Activated T-cell treated with anti-CD3 and anti-CD28 coated beads for 24 hours (primary cell): ENCODE data around the gene EHBP1L1.
A peak's percentile ranks its signal among the peaks of the same experiment; 100 is the strongest.

ENCODE experiments used
- DNase-seq: peaks from one replicate; pipeline ENCODE4 v3.0.0-alpha.2; 2020; ENCODE audit warnings: low read depth

Gene EHBP1L1

DNA sequence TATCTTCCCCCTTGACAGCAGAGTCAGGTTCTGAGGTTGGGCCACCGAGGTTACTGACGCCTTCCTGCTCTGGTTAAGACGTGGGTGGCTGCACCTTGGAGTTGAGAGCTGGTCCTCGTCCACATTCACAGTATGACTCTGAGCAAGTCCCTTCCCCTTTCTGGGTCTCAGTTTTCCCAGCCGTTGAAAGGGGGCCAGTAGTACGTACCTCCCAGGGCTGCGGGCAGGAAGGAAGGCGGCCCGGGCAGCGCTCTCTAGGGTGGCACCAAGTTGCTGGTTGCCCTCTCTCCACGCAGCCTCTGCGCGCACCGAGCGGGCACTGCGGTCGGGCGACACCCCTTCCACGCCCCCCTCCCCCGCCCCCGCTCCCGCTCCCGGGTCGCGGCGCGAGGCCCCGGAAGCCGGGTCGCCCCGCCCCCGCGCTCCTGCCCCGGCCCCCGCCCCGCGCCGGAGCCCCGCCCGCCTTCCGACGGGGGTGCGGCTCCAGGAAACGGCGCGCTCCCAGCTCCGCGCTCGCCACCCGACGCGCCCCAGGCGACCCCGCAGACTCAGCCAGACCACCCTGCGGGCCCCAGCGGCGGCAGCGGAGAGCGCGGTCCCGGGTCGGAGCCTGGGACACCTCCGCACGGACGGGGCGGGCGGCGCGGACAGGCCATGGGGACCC lies at the start of gene EHBP1L1:
EHBP1L1 (plus strand) TSS at position 486 of the 664 bp plus-strand sequence. CDS start 250 bp downstream, outside the sequence.
- peak; percentile 58 for DNase-seq

DNA sequence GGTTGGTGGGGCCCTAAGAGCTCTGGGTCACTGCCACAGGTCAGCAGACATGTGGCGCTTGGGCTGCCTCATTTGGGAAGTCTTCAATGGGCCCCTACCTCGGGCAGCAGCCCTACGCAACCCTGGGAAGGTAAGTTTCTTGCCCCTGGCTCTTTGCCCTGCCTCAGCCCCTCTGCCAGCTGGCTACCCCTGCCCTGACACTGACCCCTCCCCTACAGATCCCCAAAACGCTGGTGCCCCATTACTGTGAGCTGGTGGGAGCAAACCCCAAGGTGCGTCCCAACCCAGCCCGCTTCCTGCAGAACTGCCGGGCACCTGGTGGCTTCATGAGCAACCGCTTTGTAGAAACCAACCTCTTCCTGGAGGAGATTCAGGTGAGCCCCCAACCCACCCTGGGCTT lies 49.1 kb upstream of the EHBP1L1 start:
- DNase-seq, result no peak

DNA sequence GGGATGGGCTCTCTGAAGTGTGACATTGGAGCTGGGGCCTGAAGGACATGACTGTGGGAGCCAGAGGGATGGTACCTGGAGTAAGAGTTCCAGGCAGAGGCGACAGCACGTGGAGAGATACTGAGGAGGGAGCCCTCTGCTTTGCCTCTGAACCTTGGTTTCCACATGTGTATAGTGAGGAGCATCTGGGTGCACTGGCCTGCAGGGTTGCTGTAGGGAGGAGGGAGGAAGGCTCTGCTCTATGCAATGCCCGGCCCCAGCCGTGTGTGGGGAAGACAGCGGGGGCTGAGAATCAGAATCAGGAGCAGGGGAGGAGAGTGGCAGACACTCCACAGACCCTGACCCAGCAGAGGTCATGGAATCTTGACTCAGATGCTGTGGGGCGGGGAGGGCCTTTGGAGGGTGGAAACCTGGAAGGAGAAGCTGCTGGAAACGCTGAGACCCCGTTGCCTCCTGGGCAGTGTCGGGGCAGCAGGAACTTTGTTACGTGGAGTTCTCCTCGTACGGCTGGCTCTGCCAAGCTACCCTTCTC lies 47.0 kb upstream of the EHBP1L1 start:
- DNase-seq, result no peak

DNA sequence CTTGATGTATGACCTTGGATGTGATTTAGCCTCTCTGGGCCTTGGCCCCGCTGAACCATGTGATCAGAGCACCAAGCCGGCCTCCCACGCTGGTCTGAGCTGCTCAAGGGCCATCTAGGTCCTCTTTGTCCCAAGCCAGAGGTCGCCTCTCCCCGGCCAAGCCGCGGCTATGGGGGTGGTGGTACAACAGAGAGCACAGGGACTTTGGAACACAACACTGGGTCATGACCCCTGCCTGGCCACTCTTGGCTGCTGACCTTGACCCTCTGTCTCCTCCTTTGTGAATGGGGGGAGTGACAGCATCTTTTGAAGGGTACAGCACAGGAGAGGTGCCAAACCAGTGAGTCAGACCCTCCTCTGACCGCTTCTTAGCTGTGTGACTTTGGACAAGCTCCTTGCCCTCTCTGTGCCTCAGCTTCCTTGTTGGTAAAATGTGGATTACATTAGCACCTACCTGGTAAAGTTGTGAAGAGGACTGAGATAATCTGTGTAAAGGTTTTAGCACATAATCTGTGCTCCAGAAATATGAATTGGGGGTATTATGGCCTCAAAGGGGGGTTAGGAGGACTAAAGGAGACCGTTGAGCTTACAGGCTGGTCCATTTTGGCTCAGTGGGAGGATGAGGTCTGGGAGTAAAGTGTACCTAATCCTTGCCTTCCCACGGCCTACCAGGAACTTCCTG lies 46.2 kb upstream of the EHBP1L1 start:
- DNase-seq, result no peak

DNA sequence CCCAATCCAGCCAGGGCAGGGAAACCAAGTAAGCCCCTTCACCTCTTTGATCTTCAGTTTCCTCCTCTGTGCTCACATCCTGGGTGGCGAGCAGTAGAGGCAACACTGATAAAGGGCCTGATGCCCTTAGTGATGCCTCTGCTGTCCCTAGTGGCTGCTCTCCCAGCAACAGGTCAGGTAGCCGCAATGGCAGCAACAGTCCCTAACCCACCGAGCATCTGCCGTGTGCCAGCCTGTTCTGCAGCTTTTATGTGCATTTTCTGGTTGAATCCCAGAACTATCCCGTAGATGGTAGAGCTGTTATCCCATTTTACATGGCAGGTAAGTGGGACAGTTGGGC lies 45.7 kb upstream of the EHBP1L1 start:
- DNase-seq, result no peak

DNA sequence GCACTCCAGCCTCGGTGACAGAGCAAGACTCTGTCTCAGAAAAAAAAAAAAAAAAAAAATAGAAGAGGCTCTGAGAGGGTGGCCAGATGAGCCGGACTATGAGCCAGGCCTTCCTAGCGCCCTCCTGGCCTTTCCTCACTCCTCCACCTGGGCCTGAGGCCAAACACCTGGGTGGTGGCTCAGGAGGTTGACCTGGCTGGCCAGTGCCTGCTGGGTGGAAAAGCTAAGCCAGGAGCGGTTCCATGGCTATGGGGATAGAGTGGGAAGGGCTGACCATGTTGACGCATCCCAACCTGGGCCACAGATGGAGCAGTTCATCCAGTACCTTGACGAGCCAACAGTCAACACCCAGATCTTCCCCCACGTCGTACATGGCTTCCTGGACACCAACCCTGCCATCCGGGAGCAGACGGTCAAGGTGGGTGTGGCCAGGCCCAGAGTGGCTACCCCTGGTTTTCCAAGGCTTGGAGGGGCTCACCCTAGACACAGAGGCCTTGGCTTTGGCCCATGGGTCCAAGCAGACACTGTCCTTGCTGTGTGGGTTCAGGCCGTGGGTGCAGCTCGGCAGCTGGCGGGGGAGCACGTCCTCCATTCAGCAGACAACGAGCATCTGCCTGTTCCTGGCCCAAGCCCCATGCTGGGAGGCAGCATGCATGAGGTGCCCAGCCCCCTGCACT lies 43.3 kb upstream of the EHBP1L1 start:
- no peak for DNase-seq

DNA sequence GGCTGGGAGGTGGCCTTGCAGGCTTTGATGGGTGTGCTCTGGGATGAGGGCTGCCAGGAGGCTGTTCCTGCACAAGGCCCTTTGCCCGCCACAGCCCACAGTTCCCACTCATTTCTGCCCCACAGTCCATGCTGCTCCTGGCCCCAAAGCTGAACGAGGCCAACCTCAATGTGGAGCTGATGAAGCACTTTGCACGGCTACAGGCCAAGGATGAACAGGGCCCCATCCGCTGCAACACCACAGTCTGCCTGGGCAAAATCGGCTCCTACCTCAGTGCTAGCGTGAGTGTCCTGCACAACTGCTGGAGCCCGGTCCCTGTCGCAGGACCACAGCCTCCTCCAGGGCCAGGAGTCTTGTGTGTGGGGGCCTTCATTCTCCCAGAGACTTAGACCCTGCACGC lies 40.8 kb upstream of the EHBP1L1 start:
- DNase-seq, result no peak

DNA sequence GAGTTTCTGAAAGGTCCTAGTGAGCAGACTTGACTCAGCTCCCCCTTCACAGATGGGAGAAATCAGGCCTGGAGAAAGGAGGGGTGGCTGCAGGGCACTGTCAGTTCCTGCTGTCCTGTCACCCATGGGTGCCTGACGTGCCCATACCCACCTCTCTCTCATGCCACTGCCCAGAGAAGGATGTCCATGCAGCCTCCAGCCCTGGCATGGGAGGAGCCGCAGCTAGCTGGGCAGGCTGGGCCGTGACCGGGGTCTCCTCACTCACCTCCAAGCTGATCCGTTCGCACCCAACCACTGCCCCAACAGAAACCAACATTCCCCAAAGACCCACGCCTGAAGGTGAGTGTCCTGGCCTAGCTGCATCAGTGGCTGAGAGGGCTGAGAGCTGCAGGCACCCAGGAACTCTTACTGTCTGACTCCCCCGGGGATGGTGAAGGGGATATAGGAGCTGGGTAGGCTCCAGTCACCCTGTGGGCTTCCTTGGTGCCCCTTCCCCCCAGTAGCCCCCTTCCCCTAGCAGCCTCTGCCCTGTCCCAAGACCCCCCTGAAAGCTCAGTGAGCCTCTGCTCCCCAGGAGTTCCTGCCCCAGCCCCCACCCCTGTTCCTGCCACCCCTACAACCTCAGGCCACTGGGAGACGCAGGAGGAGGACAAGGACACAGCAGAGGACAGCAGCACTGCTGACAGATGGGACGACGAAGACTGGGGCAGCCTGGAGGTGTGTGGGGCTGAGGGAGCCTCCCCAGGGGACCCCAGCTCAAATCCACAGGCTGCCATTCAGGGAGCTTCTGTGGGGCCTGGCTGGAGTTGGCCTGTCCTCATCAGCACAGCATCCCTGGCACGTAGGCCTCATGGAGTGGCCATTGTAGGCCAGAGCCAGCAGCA lies 39.2 kb upstream of the EHBP1L1 start:
- no peak for DNase-seq

DNA sequence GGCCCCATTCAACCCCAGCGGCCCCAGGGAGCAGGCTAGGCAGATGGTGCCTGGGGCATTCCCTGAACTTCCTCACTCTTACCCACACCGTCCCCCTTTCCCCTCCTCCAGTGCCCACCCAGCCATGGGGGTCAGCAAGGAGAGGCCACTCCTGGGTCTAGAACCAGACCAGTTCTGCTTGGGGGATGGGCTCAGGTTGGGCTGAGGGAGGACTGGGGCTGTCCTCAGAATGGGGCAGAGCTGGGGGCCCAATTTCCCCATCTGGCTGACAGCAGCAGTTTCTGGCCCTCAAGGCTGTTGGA lies 38.6 kb upstream of the EHBP1L1 start:
- DNase-seq, result no peak

DNA sequence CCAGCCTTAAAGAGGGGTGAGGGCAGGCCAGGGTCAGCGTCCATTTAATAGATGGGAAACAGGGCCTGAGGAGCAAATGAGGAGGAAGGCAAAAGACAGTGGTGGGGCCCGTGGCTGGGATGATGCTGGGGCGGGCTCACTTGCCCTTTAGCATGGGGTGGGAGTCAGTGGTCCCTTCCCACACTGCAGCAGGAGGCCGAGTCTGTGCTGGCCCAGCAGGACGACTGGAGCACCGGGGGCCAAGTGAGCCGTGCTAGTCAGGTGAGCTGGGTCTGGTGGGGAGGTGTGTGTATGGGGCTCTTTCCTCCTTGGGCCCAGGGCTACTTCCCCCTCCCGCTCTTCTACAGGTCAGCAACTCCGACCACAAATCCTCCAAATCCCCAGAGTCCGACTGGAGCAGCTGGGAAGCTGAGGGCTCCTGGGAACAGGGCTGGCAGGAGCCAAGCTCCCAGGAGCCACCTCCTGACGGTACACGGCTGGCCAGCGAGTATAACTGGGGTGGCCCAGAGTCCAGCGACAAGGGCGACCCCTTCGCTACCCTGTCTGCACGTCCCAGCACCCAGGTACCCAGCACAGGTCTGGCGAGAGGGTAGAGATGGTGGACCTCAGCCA lies 38.1 kb upstream of the EHBP1L1 start:
- no peak for DNase-seq

DNA sequence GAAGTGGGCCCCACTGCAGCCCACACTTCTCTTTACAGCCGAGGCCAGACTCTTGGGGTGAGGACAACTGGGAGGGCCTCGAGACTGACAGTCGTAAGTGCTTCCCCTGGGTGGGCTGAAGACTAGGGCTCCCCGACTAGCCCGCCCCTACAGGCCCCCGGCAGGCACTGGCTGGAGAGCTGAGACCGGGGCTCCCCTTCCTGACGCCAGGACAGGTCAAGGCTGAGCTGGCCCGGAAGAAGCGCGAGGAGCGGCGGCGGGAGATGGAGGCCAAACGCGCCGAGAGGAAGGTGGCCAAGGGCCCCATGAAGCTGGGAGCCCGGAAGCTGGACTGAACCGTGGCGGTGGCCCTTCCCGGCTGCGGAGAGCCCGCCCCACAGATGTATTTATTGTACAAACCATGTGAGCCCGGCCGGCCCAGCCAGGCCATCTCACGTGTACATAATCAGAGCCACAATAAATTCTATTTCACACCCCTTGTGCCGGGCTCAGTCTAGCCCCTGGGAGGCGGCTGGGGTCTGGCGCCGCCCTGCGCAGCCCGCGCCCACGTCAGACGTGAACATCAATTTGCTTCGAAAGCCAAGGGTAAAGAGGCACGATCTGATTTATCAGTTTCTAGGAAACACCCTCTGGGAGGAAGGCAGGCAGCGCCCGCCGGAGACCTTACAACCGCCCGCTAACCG lies 37.5 kb upstream of the EHBP1L1 start:
- no peak for DNase-seq

DNA sequence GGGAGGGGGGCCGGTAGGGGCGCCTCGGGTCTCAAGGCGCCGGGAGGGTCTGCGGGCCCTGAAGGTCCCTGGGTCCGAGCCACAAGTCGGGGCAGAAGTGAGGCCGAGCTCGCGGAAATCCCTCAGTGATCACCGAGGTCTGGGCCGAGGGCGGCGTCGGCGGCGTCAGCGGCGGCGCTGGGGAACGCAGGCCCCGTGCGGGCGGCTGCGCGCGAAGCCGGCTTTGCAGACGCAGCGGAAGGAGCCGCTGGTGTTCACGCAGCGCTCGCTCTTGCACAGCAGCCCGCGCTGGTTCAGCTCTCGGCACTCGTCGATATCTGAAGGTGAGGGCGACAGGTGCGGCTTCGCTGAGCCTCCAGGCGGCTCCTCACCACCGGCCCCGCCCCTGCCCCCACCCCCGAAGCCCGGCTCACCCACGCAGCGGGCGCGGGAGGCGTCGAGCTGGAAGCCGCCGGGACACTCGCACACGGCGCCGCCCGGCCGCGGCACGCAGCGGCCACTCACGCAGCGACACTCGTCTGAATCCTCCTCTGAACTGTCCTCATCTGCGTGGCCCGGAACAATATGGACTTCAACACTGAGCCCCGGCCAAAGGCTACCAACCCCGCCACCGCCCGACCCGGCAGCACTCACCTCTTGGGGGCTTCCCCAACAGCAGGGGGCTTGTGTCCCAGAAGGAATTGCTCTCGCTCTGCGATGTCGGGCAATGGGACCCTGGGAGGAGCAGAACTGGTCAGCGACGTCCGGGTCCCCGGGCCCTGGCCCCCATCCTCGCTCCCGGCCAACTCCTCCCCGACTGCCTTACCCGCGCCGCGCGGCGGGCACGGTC lies 36.7 kb upstream of the EHBP1L1 start:
- no peak for DNase-seq

DNA sequence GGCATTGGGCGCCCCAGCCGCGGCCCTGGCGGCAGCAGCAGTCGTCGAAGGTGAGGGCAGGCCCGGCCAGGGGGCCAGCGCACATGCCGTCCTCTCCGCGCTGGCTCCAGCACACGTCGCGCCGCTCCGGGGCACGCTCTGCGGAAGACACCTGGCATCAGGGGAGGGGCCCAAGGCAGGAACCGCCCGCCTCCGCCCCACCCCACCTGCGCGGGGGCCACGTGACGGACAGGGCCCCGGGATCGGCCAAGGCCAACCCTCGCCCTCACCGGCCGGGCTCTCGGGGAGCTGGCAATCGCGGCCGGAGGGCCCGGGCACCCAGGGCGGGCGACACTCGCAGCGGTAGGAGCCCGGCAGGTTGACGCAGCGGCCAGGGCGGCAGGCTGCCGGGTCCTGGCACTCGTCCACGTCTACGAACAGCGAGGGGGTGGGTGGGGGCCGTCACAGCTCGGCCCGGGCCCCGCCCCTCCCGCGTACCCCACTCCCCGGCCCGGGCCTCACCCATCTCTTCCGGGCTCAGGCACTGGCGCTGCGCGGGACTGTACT lies 36.0 kb upstream of the EHBP1L1 start:
- no peak for DNase-seq

DNA sequence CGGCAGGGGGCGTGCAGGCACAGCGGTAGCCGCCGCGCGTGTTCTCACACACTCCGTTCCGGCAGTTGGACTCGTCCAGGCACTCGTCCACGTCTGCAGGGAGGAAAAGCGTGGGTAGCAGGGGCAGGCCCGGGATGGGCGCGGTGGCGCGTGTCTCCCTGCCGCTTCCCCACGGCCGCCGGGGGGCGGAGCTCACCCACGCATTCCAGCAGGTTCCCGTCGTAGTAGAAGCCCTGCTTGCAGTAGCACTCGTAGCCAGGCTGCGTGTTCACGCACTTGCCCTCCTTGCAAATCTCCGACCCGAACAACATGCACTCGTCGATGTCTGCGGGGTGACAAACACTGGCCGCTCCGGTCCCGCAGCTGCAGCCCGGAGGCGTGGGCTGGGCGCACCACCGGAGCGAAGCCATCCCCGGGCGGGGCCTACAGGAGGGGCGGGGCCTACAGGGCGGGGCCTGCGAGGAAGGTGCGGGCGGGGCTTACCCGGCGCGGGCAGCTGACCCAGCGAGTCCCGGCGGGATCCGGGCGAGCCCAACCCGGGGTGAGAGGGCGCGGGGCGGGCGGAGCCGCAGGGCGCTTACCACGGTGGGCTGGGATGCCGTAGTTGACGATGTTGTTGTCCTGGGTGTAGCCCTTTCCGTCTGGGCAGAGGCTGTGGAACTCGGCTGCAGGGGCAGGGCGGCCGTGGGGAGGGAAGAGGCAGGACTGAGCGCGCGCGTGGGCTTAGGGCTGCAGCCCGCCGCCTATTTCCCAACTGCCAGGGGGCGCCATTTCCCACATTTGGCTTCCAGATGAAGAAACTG lies 35.4 kb upstream of the EHBP1L1 start:
- DNase-seq, result peak; percentile 83

DNA sequence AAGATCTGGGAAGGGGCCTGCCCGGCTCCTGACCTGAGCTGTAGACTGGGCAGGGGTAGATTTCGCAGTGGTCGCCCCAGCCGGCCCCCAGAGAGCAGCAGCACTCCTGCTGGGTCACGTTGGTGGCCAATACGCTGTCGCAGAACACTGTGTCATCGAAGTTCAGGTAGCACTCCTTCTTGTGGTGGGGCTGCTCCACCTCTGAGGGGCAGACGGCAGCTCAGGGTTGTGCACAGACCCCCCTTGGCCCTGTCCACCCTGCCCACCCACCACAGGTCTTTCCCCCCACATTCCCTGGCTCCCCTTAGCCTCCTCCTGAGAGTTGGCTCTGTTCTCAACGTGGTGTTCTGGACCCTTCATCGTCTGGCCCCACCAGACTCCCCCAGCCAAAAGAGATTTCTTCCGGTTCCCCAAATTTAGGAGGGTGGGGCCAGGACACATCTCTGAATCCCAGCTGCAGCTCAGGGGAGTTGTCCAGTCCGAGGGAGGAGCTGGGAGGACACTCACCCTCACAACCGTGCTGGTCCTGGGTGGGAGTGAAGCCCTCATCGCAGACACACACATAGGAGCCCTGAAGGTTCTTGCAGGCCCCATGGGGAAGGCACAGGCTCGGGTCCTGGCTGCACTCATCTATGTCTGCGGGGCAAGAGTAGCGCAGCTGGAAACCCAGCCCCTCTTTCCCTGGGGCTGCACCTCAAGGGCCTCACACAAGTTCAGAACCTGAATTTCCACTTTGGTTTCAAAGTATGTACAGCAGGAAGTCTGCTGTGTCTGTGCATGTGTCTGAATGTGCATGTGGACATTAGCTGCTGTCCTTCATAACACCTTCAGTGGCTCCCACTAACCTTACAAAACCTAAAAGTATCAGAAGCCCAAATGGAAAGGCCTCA lies 34.5 kb upstream of the EHBP1L1 start:
- no peak for DNase-seq

DNA sequence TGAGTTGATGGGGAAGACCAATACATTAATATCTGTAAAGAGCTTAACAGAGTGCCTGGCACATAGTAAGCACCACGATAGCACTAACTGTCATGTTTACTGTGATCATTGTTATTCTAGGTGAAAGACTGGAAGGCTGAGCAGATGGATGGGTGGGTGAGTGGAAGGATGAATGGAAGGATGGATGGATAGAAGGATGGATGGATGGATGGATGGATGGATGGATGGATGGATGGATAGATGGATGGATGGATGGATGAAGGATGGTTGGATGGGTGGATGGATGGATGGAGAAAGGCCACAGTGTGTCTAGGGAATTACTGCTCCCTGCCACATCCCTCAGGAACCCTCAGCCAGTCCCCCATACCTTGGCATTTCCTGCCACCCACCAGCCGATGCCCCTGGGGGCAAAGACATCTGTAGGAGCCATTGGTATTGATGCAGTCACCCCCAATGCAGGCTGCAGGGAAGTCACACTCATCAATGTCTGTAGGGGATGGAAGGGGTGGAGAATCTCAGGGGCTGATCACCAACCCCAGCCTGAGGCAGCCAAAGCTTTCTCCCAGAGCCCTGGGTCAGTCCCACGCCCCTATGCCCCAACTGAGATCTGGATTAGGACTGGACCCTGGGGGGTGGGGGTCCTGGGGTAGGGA lies 33.0 kb upstream of the EHBP1L1 start:
- DNase-seq, result no peak

DNA sequence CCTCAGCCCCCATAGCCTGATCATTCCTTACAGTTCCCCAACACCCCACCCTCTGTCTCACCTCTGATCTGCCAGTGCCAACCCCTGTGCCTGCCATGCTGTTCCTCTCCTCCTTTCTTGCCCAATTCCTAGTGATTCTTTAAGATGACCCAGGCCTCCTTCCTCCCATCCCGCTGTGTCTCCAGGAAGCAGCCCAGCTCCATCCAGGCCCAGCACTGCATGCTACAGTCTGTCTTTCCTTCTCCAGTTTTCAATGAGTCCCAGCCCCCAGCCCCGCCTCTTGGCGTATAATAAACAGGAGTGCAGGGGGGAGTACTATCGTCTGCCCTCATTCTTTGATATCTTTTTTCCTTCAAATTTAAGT lies 30.0 kb upstream of the EHBP1L1 start:
- DNase-seq, result no peak
